ENCODE data around the gene KCNK16.
"Not testable (repeated sequence)": the region's sequence is repeated elsewhere in the genome, so short reads cannot be mapped to it uniquely, and the experiment has no call there.

KCNK16 gene

GRCh38 chr6:39304951-39305350 is 17.6 kb downstream of the KCNK16 start:
- DNase-seq, result no peak

DNA sequence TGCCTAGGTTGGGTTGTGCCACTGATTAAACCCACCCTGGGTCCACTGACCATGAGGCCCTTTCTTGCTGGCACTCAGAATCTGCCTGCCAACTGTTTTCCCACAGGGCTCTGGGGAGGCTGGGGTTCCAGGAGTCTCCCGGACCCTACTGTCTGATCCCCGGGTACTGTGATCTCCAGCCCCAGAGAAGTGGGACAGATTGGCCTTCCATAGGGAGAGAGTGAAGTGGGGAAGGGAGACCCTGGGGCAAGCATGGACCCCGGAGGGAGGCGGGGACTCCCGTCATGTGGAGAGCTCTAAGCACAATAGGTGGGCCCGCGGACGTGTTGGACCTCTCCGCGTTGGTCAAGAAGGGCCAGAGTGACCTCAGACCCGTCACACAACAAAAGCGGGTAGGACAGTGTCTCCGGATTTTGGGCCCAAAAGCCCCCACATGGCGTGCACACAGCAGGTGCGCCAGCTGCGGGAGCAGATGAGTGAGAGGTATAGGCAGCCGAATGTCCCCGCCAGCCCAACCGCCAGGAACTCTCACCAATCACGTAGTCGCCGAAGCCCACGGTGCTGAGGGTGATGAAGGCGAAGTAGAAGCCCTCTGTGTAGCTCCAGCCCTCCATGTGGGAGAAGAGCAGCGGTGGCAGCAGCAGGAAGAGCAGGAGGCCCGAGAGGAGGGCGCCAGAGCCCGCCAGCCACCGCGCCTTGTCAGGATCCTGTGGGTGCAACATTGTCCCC is 18.9 kb downstream of the KCNK16 start:
- no peak for DNase-seq

GRCh38 chr6:39302669-39303424 is 19.7 kb downstream of the KCNK16 start:
- peak; percentile 16 for DNase-seq

- DNase-seq, result no peak
Observed at GRCh38 chr6:39302011-39302410, 20.5 kb downstream of the KCNK16 start.

GRCh38 chr6:39301606-39302005 is 20.9 kb downstream of the KCNK16 start:
- DNase-seq, result no peak

DNA sequence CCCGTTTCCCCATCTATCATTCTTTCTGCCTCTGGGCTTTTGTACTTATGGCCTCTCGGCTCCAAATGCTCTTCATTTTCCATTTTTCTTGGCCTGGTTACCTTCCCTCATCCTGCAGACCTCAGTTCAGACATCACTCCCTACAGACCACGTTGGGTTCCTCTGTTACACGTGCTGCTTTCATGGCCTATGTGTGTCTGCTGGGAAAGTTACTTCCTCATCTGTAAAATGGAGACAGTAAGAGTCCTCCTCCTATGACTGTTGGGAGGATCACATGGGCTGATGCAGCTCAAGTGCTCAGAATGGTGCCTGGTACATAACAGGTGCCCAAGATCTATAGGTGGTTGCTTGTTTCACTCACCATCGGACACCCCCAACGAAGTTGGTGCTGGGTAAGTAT is 21.8 kb downstream of the KCNK16 start:
- no peak for DNase-seq

GRCh38 chr6:39298061-39298460 is 24.4 kb downstream of the KCNK16 start:
- no peak for DNase-seq

GRCh38 chr6:39296745-39297640 is 25.5 kb downstream of the KCNK16 start:
- no peak for DNase-seq

DNA sequence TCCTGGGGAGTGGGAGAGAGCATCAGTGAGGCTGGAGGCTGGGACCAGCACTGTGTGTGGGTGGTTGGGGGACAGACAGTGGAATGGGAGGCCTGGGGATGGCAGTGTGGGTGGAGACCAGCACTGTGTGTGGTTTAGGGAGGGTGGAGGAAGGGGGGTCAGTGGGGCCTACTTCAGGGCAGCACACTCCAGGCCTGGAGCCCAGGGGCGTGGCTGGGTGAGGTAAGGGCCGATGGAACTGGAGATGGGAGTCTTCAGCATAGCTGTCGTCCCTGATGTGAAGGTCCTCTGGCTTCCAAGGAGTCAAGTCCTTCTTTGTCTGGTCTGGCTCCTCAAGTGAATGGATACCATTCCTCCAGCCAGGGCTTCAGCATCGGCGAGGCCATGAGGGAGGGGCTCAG is 26.9 kb downstream of the KCNK16 start:
- no peak for DNase-seq

DNA sequence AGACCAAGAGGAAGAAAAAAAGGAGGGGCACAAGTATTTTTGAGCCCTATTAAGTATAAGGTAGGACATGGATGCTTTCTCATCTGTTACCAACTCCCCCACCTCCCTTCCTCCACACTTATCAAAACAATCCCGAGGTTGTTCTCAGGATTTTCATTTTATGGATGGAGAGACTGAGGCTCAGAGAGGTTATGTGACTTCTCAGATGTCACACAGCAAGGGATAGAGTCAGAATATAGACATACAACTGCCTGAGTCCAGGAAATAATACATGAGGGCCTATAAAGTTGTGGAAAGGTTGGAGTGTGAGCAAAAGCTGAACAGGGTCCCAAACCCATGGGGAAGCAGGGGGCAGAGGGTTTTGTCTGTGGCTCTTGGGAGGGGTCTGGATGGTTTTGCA is 27.6 kb downstream of the KCNK16 start:
- no peak for DNase-seq

DNA sequence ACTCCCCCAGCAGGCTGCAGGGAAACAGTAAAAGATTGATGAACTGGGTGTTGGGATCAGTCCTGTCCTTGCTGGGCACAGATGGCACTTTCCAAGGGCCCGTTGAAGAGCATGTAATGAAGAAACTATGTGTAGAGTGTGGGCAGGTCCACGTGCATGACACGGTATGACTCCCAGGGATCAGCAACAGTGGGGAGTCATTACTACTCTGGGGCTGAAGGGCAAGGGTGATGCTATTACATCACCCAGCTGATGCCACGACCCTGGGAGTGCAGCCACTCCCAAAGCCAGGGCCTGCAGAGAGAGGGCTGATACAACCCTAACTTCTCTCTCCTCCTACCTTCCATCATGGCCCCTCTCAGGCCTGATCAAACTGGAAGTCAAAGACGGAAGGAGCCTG is 28.4 kb downstream of the KCNK16 start:
- no peak for DNase-seq

DNA sequence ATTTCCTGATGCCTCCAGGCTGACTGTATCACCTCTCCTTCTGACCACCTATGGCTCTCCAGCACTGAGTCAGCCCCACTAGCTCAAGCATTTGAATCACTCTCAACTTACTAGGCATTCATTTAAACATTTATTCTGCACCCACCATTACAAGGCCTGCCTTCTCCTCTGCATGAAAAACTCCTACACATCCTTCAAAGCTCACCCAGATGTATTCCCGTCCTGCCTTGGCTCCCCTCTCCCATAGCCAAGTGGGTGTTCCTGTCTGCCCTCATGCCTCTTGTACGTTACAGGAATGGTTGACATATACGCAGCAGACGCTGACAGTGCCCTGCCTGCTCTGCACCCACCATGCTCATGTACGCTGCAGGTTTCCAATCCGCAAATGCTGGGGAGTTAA is 29.9 kb downstream of the KCNK16 start:
- DNase-seq, result no peak

GRCh38 chr6:39289490-39289889 is 33.0 kb downstream of the KCNK16 start:
- DNase-seq, result no peak

DNA sequence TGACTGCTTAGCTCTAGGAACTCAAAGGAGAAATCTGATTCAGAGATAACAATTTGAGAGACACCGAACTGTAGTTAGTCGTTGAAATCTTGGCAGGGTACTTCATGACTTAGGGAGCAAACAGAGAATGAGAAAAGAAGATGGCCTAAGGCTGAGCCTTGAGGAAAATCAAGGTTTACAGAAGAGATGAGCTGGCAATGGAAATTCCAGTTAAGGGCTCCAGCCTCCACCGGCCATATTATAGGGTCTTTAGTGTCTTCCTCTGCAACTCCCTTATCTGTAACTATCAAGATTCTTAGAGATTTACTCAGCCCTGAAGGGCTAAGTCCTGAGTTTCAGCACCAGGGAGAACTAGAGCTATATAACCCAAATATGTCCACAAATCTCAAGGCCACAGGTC is 34.9 kb downstream of the KCNK16 start:
- DNase-seq, result no peak

DNA sequence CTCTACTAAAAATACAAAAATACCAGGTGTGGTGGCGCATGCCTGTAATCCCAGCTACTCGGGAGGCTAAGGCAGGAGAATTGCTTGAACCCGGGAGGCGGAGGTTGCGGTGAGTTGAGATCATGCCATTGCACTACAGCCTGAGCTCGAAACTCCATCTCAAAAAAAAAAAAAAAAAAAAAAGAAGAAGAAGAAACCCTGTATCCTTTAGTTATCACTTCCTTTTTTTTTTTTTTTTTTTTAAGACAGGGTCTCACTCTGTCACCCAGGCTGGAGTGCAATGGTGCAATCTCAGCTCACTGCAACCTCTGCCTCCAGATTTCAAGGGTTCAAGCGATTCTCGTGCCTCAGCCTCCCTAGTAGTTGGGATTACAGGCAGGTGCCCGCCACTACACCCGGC is 35.9 kb downstream of the KCNK16 start:
- DNase-seq, result not testable (repeated sequence)

DNA sequence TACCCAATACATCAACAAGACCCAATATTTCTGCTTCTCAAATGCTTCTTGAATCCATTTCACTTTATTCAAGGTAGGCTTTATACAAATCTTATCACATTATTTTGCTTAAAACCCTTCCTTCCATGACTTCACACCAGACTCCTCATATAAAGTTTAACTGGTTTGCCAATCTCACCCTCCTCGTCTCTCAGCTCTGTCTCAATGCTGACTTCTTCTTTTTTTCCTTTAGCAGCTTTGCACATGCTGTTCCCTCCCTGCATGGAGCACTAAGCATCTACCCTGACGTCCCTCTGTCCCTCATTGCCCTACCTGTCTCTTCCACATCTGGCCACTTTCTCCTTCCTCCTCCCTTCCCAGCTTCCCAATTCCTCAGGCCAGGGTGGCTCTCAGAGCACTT is 39.7 kb downstream of the KCNK16 start:
- no peak for DNase-seq

DNA sequence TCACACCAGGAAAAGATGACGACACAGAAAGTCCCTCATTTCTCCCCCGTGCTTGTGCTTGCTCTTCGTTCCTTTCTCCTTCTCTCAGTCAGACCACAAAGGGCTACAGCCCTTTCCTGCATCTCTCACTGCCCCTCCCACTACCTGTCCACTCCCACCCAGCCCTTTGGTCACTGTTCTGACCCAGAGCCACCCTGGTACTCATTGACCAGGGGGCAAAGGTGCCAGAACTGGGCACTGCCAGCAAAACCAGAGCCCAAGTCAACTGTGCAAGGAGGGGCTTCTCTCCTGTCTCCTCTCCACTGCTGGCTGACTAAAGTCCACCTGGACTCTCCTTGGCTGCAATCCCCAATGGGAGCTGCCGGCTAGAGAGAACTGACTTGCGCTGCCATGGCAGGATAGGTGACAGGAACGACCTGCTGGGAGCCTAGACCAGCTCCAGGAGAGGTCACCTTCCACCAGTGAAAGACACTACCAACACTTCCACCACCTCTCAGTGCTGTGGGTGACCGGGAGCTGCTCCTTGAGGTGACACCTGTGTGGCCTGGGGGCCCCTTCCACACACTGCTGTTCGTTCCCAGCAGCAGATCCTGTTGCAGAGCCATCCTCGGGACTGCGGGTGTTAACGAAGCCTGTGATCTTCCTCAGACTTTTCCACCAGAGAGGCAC is 41.1 kb downstream of the KCNK16 start:
- no peak for DNase-seq

- no peak for DNase-seq
Observed at GRCh38 chr6:39280247-39280731, 42.2 kb downstream of the KCNK16 start.

DNA sequence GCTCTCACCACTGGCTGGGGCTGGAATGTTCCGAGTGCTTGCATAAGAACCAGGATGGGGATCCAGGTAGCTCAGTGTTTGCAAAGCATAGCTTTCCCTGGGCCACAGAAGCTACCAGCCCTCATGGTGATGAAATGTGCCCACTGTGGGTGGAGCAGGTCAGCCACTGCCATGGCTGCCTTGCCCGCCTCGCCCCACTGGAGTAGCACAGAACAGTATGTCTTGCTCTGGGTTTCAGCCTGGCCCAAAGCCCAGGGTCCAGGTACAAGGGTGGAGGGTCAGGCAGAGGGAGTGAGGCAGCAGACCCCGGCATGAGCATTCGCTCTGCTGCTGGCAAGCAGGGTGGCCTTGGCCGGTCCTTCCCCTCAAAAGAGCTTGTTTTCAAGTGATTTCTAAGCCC is 43.0 kb downstream of the KCNK16 start:
- no peak for DNase-seq

GRCh38 chr6:39276379-39276995 is 46.0 kb downstream of the KCNK16 start:
- DNase-seq, result no peak

GRCh38 chr6:39274903-39275302 is 47.6 kb downstream of the KCNK16 start:
- no peak for DNase-seq

DNA sequence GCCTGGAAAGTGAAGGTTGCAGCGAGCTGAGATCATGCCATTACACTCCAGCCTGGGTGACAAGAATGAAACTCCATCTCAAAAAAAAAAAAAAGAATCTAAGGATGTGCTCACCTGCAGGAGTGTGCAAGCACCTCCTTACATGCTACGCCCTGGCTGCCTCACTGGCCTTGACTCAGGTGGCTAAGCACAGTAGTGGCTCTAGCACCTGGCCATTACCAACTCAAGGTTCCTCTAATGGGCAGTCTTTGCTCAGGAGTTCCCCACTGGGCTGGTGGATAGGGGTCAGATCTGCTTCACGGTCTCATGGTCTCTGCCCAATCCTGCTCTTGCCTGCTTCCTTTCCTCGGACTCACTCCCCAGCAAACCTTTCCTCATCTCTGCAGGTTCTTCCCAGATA is 48.0 kb downstream of the KCNK16 start:
- DNase-seq, result no peak
